Uterus (tissue), 2 donors: ENCODE results near the gene NXPH2.

Experiments
- CTCF ChIP-seq, 4 experiments: fragments of 200-600 bp in 2 of 4; fragments of 450-650 bp in 2 of 4; sonication (generic) in 2 of 4; IDR thresholded peaks; one replicate each; pipeline ENCODE4 v1.5.1; 2016 to 2019; ENCODE audit warnings: antibody characterized with exemption in 4 of 4, mild to moderate bottlenecking in 2 of 4, moderate library complexity in 1 of 4
- POLR2A ChIP-seq, 2 donors: fragments of 450-650 bp; IDR thresholded peaks; one replicate each; pipeline ENCODE4 v1.6.1; 2016; ENCODE audit warnings: antibody characterized with exemption in 2 of 2, mild to moderate bottlenecking in 1 of 2, moderate library complexity in 1 of 2

DNA sequence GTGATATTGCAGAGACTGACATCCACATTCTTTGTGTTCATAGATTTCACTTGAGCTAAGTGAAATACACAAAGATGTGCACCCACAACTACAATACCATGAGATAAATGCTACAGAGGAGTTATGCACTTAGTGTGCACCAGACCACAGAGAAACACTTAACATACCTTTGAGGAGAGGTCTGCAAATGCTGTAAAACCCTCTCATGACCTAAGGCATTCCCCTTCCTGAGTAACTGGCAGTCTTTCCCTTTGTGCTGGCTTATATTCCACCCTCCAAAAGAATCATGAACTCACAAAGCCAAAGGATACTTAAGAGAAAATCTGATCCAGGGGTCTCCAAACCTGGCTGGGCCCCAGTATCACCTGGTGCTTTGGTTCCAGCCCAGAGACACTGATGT lies 16.2 kb downstream of the NXPH2 start:
- TF ChIP-seq POLR2A (IDR thresholded peaks at IDR 0.05) (no peak), CTCF (IDR thresholded peaks at IDR 0.05) (no peak)
